HEK293 (cell line): ENCODE measurements around the gene SYNE3.

Experiments
- CTCF ChIA-PET: fragments of 350-600 bp; formaldehyde crosslinking; extraction: SDS; loops from one replicate; lab custom pipeline; 2021; ENCODE audit warnings: antibody characterized with exemption; lab: Yijun Ruan, JAX
- POLR2A ChIA-PET: fragments of 300-600 bp; formaldehyde crosslinking; extraction: SDS; loops from one replicate; lab custom pipeline; 2020; ENCODE audit warnings: antibody characterized with exemption, inconsistent platforms; lab: Yijun Ruan, JAX
- H3K27ac ChIP-seq: fragments of 200-500 bp; sonication (Bioruptor generic); 2 replicates; pipeline ENCODE4 v1.5.1; 2014; ENCODE audit warnings: low read depth, low read length, control low read depth, inconsistent platforms; ENCODE audit errors: extremely low read depth
- H3K36me3 ChIP-seq, 2 experiments: fragments of 200-500 bp in 1 of 2; sonication (Bioruptor generic) in 1 of 2; 1 replicate in 1 of 2; 2 replicates in 1 of 2; pipeline ENCODE4 v1.5.1; 2014 to 2017; ENCODE audit warnings: inconsistent platforms in 2 of 2, low read length in 2 of 2; ENCODE audit not compliant: control insufficient read depth in 2 of 2, insufficient read depth in 1 of 2
- H3K4me1 ChIP-seq: fragments of 200-500 bp; sonication (Bioruptor generic); 2 replicates; pipeline ENCODE4 v1.5.1; 2014; ENCODE audit warnings: mild to moderate bottlenecking, low read length, inconsistent platforms; ENCODE audit not compliant: control insufficient read depth, insufficient read depth
- H3K4me3 ChIP-seq: 2 replicates; pipeline ENCODE4 v1.5.1; 2011; ENCODE audit warnings: low read depth, mild to moderate bottlenecking, control low read depth, low read length, moderate library complexity
- H3K9me3 ChIP-seq: fragments of 200-500 bp; sonication (Bioruptor generic); 2 replicates; pipeline ENCODE4 v1.5.1; 2014; ENCODE audit warnings: low read depth, low read length, inconsistent platforms; ENCODE audit not compliant: control insufficient read depth, insufficient read depth
- GFI1B ChIP-seq: fragments of 450-650 bp; formaldehyde crosslinking; IDR thresholded peaks from 2 replicates; pipeline ENCODE4 v1.5.1; 2016; ENCODE audit warnings: missing biosample characterization, missing genetic modification characterization
- GLIS1 ChIP-seq: fragments of 450-650 bp; formaldehyde crosslinking; IDR thresholded peaks from 2 replicates; pipeline ENCODE4 v1.5.1; 2016; ENCODE audit warnings: missing biosample characterization, missing genetic modification characterization
- KLF8 ChIP-seq: fragments of 450-650 bp; formaldehyde crosslinking; IDR thresholded peaks from 2 replicates; pipeline ENCODE4 v1.5.1; 2016; ENCODE audit warnings: missing biosample characterization, missing genetic modification characterization
- SETDB1 ChIP-seq: IDR thresholded peaks from one replicate; pipeline ENCODE4 v1.6.1; 2017; ENCODE audit warnings: mild to moderate bottlenecking, low read length, moderate library complexity, mixed read lengths; ENCODE audit not compliant: insufficient read length
- ZNF10 ChIP-seq: fragments of 450-650 bp; formaldehyde crosslinking; IDR thresholded peaks from 2 replicates; pipeline ENCODE4 v1.5.1; 2017; ENCODE audit warnings: missing biosample characterization, missing genetic modification characterization
- ZNF174 ChIP-seq: fragments of 450-650 bp; formaldehyde crosslinking; IDR thresholded peaks from 2 replicates; pipeline ENCODE4 v1.5.0; 2017; ENCODE audit warnings: missing biosample characterization, mild to moderate bottlenecking, missing genetic modification characterization
- ZNF221 ChIP-seq: fragments of 450-650 bp; formaldehyde crosslinking; IDR thresholded peaks from 2 replicates; pipeline ENCODE4 v1.5.1; 2017; ENCODE audit warnings: missing biosample characterization, missing genetic modification characterization, borderline replicate concordance
- ZNF23 ChIP-seq: fragments of 450-650 bp; formaldehyde crosslinking; IDR thresholded peaks from 2 replicates; pipeline ENCODE4 v1.5.1; 2016; ENCODE audit warnings: missing biosample characterization, missing genetic modification characterization, borderline replicate concordance
- ZNF274 ChIP-seq, 2 experiments: fragments of 200-500 bp in 1 of 2; fragments of 450-650 bp in 1 of 2; sonication (Bioruptor generic) in 1 of 2; formaldehyde crosslinking in 1 of 2; IDR thresholded peaks; 2 replicates each; pipeline versions ENCODE4 v1.5.1 to v1.6.1; 2014 to 2016; ENCODE audit warnings: borderline replicate concordance in 1 of 2, inconsistent platforms in 1 of 2, low read length in 1 of 2, missing biosample characterization in 1 of 2, missing genetic modification characterization in 1 of 2
- ZNF354C ChIP-seq: fragments of 450-650 bp; formaldehyde crosslinking; IDR thresholded peaks from 2 replicates; pipeline ENCODE4 v1.5.1; 2016; ENCODE audit warnings: missing biosample characterization, missing genetic modification characterization, low read depth, borderline replicate concordance
- ZNF585B ChIP-seq: fragments of 450-650 bp; formaldehyde crosslinking; IDR thresholded peaks from 2 replicates; pipeline ENCODE4 v1.5.1; 2016; ENCODE audit warnings: missing biosample characterization, missing genetic modification characterization
- ZNF658 ChIP-seq: fragments of 450-650 bp; formaldehyde crosslinking; IDR thresholded peaks from 2 replicates; pipeline ENCODE4; 2016; ENCODE audit warnings: missing biosample characterization, missing genetic modification characterization
- ZNF837 ChIP-seq: fragments of 450-650 bp; formaldehyde crosslinking; IDR thresholded peaks from 2 replicates; pipeline ENCODE4 v1.5.1; 2016; ENCODE audit warnings: missing biosample characterization, missing genetic modification characterization
- ZSCAN23 ChIP-seq: fragments of 450-650 bp; formaldehyde crosslinking; IDR thresholded peaks from 2 replicates; pipeline ENCODE4 v1.5.1; 2016; ENCODE audit warnings: missing biosample characterization, missing genetic modification characterization
- TF ChIP-seq, protein P1 (sequence below): fragments of 450-650 bp; formaldehyde crosslinking; IDR thresholded peaks from 2 replicates; pipeline ENCODE4 v1.5.1; 2016; ENCODE audit warnings: missing biosample characterization, missing genetic modification characterization
- TF ChIP-seq, protein P2 (sequence below): fragments of 450-650 bp; formaldehyde crosslinking; IDR thresholded peaks from 2 replicates; pipeline ENCODE4 v1.5.1; 2016; ENCODE audit warnings: missing biosample characterization, missing genetic modification characterization
- TF ChIP-seq, protein P3 (sequence below): IDR thresholded peaks from 2 replicates; pipeline ENCODE4 v1.6.1; 2011; ENCODE audit warnings: mild to moderate bottlenecking, low read depth, low read length, borderline replicate concordance
- TF ChIP-seq, protein P4 (sequence below): fragments of 450-650 bp; formaldehyde crosslinking; IDR thresholded peaks from 2 replicates; pipeline ENCODE4 v1.5.1; 2016; ENCODE audit warnings: missing biosample characterization, missing genetic modification characterization
- TF ChIP-seq, protein P5 (sequence below): fragments of 450-650 bp; formaldehyde crosslinking; IDR thresholded peaks from 2 replicates; pipeline ENCODE4 v1.5.1; 2016; ENCODE audit warnings: missing biosample characterization, missing genetic modification characterization

Gene SYNE3

DNA sequence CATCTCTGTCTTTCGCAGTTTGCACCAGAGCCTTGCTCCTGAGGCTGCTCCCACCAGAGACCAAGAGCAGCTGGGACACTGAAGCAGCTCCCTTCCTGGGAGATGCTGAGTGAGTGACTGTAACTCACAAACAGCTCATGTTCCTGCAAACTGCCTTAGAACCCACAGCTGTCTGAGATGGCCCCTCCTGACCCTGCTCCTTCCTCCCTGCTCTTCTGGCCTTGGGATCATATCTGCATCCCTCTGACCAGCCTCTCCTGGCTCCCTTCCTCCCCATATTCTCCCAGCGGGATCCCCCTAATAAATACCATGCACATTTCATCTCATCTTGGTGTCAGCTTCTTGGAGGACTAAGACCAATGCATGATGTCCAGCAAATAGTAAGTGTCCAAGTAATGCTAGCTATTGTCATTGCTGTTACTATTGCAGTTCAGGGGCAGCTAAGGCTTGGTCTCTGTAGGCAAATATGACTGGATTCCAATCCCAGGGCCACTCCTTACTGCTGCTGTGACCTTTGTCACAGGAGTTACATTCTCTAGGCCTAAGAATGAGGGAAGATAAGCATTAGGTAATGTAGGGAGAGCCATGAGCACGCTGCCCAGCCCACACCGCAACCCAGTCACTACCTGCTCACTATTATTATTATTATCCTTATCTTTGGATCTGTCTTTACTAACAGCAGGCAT is 47.9 kb downstream of the SYNE3 start:
- Histone ChIP-seq H3K27ac (no peak overlapping the region), H3K4me3 (no peak overlapping the region), H3K9me3 (no peaks in the 10 kb centered on the region), H3K36me3 (peaks cover 0 to 4% of the 10 kb centered on the region in 2 experiments; a peak in 1 of 3 replicates), H3K4me1 (no peaks in the 10 kb centered on the region)
- ChIA-PET POLR2A (no interaction called here), CTCF (interaction anchor here (1.4 kb wide), 1 partner anchor 27 kb away, joined by 4 read pairs; no protein-coding TSS in a partner anchor)
- TF ChIP-seq ZNF658 (tag by site-specific recombination) (no peak), ZNF274 (IDR thresholded peaks at IDR 0.05; ENCODE audit: low read length) (no peak), ZNF274 (tag by site-specific recombination; IDR thresholded peaks at IDR 0.05; ENCODE audit: borderline replicate concordance) (no peak), ZNF174 (tag by site-specific recombination) (no peak), GFI1B (tag by site-specific recombination) (no peak), ZNF221 (no peak), ZNF10 (no peak), ZNF837 (tag by site-specific recombination) (no peak), ZSCAN23 (tag by site-specific recombination) (no peak), KLF8 (tag by site-specific recombination) (no peak), ZNF23 (tag by site-specific recombination) (no peak), ZNF354C (tag by site-specific recombination) (no peak)
- TF ChIP-seq, protein P1, sequence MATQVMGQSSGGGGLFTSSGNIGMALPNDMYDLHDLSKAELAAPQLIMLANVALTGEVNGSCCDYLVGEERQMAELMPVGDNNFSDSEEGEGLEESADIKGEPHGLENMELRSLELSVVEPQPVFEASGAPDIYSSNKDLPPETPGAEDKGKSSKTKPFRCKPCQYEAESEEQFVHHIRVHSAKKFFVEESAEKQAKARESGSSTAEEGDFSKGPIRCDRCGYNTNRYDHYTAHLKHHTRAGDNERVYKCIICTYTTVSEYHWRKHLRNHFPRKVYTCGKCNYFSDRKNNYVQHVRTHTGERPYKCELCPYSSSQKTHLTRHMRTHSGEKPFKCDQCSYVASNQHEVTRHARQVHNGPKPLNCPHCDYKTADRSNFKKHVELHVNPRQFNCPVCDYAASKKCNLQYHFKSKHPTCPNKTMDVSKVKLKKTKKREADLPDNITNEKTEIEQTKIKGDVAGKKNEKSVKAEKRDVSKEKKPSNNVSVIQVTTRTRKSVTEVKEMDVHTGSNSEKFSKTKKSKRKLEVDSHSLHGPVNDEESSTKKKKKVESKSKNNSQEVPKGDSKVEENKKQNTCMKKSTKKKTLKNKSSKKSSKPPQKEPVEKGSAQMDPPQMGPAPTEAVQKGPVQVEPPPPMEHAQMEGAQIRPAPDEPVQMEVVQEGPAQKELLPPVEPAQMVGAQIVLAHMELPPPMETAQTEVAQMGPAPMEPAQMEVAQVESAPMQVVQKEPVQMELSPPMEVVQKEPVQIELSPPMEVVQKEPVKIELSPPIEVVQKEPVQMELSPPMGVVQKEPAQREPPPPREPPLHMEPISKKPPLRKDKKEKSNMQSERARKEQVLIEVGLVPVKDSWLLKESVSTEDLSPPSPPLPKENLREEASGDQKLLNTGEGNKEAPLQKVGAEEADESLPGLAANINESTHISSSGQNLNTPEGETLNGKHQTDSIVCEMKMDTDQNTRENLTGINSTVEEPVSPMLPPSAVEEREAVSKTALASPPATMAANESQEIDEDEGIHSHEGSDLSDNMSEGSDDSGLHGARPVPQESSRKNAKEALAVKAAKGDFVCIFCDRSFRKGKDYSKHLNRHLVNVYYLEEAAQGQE (tag by site-specific recombination): no peak
- TF ChIP-seq, protein P2, sequence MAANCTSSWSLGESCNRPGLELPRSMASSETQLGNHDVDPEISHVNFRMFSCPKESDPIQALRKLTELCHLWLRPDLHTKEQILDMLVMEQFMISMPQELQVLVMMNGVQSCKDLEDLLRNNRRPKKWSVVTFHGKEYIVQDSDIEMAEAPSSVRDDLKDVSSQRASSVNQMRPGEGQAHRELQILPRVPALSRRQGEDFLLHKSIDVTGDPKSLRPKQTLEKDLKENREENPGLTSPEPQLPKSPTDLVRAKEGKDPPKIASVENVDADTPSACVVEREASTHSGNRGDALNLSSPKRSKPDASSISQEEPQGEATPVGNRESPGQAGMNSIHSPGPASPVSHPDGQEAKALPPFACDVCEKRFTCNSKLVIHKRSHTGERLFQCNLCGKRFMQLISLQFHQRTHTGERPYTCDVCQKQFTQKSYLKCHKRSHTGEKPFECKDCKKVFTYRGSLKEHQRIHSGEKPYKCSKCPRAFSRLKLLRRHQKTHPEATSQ: no peak
- TF ChIP-seq, protein P3, sequence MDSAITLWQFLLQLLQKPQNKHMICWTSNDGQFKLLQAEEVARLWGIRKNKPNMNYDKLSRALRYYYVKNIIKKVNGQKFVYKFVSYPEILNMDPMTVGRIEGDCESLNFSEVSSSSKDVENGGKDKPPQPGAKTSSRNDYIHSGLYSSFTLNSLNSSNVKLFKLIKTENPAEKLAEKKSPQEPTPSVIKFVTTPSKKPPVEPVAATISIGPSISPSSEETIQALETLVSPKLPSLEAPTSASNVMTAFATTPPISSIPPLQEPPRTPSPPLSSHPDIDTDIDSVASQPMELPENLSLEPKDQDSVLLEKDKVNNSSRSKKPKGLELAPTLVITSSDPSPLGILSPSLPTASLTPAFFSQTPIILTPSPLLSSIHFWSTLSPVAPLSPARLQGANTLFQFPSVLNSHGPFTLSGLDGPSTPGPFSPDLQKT: no peak

DNA sequence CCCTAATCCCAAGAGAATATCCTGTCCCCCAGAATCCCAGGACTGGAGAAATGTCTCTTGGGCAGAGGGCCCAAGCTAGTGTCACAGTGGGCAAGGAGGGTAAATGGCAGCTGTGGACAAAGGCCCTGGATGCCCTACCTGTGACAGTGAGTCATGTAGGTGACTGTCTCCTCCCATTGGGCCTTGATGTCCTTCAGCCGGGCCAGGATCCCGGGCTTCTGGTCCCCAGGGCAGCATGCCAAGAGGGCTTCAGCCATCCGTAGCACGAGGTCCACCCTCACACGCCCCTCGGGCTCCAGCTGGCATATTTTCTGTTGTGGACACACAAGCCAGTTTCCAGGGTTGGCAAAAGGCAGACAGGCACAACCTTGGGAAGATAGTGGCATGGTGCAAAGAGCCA is 48.8 kb downstream of the SYNE3 start:
- Histone ChIP-seq H3K9me3 (no peaks in the 10 kb centered on the region), H3K4me3 (no peak overlapping the region), H3K36me3 (peaks cover 0 to 4% of the 10 kb centered on the region in 2 experiments; a peak in 1 of 3 replicates), H3K4me1 (no peaks in the 10 kb centered on the region), H3K27ac (no peak overlapping the region)
- CTCF ChIA-PET: no interaction called here
- POLR2A ChIA-PET: no interaction called here
- TF ChIP-seq KLF8 (tag by site-specific recombination) (no peak), ZNF585B (no peak), SETDB1 (no peak), GLIS1 (tag by site-specific recombination) (no peak)
- TF ChIP-seq, protein P4, sequence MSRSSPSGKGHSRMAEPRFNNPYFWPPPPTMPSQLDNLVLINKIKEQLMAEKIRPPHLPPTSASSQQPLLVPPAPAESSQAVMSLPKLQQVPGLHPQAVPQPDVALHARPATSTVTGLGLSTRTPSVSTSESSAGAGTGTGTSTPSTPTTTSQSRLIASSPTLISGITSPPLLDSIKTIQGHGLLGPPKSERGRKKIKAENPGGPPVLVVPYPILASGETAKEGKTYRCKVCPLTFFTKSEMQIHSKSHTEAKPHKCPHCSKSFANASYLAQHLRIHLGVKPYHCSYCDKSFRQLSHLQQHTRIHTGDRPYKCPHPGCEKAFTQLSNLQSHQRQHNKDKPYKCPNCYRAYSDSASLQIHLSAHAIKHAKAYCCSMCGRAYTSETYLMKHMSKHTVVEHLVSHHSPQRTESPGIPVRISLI (tag by site-specific recombination): no peak
- TF ChIP-seq, protein P1 (tag by site-specific recombination): no peak
- TF ChIP-seq, protein P5, sequence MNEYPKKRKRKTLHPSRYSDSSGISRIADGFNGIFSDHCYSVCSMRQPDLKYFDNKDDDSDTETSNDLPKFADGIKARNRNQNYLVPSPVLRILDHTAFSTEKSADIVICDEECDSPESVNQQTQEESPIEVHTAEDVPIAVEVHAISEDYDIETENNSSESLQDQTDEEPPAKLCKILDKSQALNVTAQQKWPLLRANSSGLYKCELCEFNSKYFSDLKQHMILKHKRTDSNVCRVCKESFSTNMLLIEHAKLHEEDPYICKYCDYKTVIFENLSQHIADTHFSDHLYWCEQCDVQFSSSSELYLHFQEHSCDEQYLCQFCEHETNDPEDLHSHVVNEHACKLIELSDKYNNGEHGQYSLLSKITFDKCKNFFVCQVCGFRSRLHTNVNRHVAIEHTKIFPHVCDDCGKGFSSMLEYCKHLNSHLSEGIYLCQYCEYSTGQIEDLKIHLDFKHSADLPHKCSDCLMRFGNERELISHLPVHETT: no peak
